Stimulated activated CD4-positive, alpha-beta T cell treated with anti-CD3 and anti-CD28 coated beads, Interleukin-4, amount 100 ng/mL, for 1 hour (primary cell): ENCODE measurements around the gene PYGM.
A peak's percentile ranks its signal among the peaks of the same experiment; 100 is the strongest.

Experiments
- DNase-seq: peaks from one replicate; pipeline ENCODE4 v3.0.0-alpha.2; 2020

PYGM gene

DNA sequence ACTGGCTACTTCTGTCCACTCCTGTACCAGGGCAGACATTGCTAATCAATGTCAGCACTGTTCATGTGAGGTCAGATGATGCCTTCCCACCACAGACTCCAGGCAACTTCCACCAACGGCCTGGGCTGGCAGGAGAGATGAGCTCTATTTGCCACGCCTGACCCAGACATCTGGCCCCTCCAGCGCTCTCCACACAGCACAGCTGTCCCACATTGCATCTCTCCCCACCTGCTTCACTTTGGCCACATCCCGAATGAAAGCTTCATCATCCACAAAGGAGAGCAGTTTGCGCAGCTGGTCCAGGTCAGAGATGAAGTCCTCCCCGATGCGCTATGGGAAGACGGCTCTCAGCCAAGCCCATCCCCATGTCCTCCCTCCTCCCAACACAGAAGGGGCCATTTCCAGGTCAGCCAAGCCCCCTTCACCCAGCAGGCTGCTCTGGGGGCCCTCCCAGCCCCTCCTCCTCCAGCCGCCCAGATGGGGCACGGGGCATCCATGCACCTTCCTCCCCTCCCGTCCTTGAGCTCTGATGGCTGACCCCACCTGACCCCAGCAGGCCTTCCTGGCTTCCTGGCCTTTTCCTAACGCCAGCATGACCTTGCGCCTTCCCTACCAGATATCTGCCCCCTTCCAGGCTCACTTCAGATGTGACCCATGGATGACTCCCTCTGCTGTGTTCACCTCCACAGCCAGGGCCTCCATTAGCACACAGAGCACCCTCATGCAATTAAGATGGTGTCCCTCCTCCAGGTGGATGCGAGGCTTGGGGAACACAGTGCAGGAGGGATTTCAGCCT lies 7.4 kb downstream of the PYGM start:
- no peak for DNase-seq

DNA sequence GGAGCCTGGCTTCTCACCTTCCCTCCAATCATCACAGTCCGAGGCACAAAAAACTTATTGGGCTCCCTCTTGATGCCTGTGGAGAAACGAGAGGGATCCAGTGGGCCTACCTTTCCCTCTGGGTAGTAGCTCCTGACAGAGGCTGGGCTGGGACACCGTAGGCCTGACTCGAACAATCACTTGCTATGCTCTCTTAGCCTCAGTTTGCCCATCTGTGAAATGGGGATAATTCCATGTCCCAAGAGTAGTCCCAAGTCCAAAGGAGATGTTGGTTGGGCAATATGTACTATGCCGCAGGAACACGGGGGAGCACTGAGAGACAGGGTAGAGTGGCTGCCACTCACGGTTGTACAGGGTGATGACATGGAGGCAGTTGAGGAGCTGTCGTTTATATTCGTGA lies 8.2 kb downstream of the PYGM start:
- no peak for DNase-seq

DNA sequence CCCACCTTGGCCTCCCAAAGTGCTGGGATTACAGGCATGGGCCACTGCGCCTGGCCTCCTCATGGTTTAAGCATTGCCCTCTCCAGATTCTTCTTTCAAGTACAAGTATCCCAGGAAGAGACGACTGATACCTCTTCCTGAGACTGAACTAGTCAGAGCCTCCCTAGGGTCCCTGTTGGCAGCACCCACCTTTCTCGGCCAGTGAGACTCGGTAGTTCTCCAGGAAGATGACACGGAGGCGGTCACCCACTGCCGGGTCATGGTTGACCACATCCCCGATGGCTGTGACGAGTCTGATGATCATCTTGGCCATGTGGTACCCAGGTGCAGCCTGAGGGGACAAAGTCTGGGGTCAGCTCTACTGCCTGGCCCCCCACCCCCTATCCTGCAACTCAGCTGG lies 8.6 kb downstream of the PYGM start:
- DNase-seq: no peak

DNA sequence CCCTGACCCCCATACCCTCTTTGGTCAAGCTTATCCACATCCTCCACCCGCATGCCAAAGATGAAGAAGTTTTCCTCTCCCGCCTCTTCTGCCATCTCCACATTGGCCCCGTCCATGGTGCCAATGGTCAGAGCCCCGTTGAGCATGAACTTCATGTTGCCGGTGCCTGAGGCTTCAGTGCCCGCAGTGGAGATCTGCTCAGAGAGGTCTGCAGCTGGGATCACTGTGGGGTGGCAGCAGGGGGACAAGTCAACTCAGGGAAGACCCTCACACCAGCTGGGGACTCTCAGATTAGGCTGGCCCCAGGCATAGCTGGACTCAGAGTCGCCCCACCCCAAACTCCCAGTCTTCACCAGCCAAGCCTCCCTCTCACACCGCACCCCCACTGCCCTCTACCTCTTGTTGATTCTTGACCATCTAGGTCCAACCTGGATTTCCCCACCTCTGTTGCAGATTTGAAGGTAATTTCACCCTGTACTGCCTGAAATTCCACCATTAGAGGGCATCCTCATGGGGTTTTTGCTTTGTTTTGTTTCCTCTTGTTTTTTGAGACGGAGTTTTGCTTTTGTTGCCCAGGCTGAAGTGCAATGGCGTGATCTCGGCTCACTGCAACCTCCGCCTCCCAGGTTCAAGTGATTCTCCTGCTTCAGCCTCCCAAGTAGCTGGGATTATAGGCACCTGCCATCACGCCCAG lies 9.3 kb downstream of the PYGM start:
- no peak for DNase-seq

DNA sequence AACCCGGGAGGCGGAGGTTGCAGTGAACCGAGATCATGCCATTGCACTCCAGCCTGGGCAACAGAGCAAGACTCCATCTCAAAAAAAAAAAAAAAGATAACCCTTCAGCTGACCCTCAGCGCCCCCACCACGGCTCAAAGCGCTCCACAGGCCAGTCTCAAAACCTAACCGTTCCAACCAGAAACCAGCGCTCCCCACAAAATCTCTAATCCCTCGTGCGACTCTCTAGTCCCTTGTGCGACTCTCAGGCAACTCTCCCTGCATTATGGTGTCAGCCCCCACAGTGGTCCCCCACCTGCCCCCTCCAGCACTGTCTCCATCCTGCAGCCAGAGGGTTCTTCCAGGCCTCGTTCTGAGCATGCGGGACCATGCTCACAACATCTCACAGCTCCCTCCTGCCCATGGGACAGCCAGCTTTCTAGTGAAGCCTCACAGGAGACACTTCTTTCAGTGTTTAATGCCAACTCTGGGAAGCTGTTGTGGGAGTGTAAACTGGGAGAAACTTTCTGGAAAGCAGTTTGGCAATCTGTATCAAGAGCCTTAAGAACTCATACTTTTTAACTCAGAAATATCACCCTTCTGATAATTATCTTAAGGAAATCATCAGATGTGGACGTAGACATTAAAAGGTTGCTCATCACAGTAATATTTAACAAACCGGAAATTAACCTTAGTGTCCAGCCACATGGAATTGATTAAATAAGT lies 11.7 kb downstream of the PYGM start:
- DNase-seq: no peak

DNA sequence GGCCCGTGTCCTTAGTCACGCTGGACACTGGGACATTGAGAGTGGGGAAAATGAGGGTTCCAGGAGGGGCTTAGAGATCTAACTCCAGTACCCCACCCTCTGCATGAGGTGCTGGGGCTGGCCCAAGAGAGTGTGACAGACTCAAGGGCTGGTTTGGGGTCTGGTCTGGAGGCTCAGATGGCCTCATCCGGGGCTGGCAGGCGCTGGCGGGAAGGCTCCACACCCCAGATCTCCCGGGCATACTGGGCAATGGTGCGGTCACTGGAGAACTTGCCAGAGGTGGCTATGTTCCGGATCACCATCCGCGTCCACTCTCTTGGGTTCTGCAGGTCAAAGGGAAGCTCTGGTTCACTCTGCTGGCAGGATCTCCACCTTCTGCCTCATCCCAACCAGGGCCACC lies 13.3 kb downstream of the PYGM start:
- no peak for DNase-seq

DNA sequence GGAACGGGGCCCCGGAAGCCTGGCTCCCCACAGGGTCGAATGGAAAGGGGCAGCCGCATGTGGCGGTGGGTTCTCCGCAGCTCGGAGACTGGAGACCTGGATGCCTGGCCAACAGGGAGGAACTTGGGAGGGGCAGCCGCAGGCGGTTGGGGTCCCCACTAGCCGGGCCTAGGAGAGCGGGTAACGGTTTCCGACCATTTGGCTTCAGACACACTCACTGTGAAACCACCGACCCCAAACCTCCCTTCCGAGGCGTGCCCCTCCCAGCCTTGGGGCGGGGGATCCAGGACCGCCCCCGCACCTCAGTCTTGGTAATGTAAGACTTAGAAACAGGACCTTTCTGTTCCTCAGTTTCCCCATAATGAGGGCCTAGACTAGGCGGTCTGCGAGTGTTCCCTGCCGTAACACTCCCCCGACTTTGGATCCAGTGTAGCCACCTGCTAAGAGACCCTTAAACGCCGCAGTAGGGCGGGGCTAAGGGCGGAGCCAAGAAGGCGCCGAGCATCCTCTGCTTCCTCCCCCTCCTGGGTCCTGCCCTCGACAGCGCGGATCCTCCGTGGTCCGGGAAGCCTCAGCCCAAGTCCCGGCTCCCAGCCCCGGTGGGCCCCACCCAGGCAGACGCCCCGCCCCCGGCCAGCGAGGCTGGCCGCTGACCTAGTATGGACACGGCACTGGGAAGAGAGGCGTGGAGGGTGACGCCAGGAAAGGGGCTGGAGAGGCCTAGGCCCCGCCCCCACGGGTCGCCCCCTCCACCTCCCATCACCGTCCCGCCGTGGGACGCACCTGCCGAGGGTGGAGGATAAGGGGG lies 14.0 kb downstream of the PYGM start:
- peak; percentile 67 for DNase-seq

DNA sequence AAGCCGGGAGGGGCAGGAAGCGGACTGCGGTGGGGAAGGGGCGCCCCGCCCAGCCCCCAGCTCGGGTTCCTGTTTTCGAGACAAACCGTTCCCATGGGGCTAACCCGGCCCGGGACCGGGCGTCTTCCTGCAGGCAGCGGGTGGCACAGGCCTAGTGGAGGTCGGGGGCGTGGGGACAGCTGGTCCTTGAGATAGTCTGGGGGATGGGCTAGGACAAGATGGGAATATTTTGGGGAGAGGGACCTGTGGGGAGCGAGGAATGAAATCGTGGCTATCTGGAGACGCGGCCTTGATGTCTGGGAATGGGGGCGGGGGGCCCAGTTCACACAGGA lies 14.6 kb downstream of the PYGM start:
- DNase-seq: peak; percentile 53

DNA sequence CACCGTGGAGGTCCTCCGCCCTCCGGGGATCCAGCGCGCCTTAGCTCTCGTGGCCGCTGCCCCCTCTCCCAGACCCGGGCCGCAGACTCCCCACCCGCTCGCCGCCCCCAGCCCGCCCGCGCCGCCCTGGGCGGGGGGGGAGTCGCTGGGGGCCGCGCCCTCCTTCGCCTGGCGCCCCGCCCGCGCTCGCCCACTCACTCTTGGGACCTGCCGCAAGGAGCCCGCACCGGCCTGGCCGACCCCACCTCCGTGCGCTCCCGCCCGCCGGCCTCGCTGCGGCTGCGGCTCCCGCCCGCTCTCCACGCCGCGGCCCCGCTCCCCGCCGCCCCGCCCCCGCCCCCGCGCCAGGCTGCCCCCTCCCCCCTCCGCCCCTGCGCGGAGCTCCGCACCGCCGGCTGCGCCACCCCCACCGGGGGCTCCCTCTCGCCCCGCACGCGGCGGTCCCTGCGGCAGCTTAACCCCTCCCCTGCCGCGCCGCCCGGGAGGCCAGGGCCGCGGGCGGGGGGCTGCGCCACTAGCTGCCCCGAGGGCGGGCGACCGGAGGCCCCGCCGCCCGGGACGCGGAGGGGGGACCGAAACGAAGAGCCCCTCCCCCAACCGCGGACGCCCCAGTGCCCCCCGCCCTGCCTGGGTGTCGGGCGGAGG lies 15.1 kb downstream of the PYGM start:
- no peak for DNase-seq

DNA sequence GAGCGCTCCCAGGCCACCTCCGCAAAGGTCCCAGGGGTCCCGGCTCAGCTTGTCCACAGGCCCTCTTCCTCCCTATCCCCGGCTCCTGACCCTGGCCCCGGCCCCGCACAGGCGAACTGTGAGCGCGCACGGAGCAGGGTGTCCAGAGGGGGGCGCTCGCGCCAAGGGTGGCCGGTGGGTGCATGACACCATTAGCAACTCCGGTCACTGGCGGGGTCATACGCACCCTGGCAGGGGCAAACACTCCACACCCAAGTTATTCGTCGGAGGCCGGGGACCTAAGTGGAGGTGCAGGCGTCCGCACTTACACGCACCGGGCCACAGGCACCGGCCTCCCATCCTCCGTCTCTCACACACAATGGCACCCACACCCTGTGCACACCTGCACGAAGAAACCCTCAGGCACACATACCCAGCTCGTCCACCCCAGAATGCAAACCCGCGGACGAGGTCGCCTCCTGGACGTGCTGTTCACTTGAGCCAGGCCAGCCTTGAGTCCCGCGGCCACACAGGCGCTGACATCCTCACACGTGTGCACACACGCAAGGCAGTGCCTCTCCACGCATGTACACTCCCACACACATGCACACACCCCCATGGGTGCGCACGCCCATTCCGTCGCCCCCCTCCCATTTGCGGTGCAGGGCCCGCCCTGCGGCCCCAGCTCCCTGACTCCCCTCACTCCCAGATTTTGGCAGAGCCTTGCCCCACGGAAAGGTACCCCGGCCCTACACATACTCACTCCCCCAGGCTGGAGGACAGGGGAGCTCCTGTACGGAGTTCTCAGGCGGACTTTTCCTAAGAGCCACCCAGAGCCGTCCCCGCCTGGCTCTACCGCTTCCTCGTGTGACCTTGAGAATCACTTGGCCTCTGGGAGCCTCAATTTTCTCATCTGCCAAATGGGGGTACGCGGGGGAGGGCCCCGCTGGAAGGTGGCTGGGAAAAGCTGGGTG lies 15.9 kb downstream of the PYGM start, which contains the start of gene RASGRP2:
Gene RASGRP2 (minus strand): TSS at position 552 of the 953 bp plus-strand sequence. CDS start 1,276 bp downstream, outside the sequence.
- peak; percentile 80 for DNase-seq

DNA sequence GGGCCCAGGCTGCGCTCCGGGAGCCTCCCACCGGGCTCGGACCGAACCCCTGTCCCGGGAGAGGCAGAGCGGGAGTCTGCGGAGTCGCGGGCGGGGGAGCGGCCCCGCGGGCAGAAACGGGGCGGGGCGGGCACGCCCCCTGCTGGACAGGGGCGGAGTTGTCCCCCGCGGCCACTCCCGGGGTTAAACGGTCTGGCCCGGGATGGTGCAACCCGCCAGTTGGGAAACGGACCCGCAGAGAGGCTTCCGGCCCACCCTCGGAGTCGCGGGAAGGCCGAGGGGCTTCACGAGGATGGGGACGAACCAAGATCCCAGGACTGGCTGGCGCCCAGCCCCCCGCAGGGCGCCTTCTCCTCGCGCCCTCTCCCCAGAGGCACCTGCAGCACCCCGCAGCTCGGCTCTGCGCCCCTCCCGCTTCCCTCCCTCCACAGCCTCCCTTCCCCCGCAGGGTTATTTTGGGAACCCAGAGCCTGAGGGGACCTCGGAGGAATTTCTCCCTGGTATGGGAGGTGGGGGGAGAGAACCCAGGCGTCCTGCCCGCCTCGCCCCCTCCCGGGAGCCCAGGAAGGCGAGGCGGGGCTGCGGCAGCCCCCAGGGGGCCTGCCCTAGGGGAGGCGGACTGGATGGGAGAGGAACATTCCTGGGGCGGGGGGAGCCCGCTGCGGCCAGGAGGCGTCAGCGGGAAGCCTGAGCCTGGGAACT lies 16.7 kb downstream of the PYGM start:
- DNase-seq: peak; percentile 78

DNA sequence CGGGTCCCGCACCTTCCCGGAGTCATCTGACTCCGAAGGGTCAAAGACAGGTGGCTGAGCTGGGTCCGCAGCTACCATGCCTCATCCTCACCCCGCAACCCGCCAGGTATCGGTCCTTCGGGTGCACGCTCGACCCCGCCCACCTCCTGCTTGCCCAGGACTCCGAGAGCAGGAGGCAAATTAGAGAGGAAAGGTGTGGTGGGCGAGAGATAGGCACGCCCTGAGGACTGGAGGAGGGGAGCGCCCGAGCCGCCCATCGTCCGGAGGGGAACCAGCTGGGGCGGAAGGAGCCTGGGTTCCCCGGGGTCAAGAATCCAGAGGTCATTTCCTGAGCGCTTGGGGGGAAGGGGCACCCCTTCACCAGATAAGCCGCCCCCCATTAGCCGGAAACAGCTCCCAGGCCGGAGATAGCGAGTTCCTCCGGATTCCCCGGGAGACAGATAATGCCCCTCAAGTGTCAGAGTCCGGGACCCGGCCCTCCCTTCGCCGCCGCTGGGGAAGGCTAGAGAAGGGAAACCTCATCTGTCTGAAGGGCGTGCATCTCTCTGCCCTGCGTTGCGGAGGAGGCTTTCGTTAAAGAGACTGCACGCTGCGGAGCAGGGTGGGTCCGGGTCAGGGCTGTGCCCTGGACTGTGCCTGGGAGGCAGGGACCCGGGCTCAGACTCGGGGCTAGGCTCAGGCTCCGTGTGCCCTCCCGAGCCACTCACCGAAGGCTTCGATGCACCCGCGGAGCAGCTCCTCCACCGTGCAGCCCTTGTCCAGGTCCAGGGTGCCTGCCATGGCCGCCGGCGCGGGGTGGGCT lies 17.5 kb downstream of the PYGM start:
- no peak for DNase-seq

DNA sequence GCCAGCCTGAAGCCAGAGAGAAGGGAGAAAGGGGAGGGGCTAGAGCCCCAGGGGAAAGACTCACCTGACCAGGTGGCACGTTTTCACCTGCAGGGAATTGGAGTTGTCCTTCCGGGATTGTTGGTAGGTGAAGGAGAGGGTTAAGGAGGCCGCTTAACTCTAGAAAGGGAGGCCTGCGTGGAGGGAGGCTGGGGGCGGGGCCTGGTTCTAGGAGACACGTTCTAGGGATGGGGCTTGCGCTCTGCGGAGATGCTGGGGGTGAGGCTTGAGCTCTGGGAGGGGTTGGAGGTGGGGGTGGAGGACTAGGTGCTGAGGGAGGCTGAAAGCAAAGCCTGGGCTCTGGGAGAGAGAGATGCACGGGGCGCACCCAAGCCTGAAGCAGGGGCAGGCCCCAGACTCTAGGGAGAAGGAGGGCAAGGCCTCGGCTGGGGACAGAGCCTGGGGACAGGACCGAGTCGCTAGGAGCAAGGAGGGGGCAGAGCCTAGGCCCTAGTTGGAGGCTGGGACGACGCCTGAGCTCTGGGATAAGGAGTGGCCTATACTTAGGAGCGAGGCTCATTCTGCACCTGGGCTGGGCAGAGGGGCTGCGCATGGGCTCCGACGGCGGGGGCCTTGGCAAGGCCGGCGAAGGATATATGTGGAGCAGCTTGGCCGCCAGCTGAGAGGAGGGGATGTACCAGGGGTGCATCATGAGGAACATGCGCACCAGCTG lies 18.2 kb downstream of the PYGM start:
- no peak for DNase-seq

DNA sequence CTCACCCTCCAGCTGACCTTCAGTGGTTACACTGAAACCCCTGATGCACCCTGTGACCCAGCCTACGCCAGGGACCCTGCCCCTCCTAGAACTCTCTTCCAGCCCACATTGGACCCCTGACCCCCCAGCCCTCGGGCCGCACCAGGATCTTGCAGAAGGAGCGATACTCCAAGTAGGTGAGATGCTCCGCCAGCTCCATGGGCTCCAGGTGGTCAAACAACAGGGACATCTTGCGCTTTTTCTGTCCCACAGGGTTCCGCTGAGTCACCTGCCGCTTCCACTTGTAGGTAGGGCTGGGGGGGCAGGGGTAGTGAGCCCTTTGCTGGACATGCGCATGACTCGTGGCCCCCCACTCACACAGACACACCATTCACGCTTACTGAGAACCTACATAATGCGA lies 19.9 kb downstream of the PYGM start:
- no peak for DNase-seq

DNA sequence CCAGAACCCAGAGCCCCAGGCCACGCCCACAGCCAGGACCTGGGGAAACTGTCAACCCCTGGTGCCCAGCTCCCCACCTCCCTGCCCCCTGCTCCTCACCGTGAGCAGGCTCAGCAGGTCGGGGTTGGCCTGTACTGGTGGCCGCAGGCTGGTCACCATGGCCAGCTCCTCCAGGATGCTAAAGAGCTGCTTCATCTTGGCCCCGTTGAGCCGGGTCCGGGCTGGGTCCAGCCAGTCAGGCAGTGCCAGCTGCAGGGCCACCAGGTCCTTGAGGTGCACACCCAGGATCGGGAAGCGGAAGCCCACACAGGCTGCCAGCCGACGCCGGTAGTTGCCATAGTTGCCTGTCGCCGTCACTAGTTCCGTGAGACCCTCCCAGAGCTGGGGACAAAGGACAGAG lies 23.1 kb downstream of the PYGM start:
- no peak for DNase-seq

DNA sequence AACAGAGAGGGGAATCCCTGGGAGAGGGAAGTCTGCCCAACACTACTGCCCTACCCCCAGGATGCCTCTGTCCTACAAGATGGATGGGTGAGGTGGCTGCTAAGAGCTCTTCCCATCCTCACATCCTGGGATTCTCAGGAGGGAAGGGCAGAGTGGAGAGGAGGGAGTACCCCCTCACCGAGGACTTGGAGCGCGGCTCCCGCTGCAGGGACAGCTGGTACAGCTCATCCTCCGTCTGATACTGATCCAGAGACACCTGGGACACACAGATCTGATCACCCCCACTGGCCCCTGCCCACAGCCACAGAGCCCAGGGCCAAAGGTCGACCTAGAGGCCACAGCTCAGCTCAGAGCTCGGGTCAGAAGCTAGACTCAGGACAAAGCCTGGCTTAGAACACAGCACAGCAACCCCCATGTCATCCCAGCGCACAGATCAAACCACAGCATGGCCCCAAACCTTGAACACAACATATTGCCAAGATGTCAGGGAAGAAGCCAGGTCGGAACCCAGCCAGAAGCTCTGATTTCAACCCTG lies 24.0 kb downstream of the PYGM start:
- DNase-seq: no peak

DNA sequence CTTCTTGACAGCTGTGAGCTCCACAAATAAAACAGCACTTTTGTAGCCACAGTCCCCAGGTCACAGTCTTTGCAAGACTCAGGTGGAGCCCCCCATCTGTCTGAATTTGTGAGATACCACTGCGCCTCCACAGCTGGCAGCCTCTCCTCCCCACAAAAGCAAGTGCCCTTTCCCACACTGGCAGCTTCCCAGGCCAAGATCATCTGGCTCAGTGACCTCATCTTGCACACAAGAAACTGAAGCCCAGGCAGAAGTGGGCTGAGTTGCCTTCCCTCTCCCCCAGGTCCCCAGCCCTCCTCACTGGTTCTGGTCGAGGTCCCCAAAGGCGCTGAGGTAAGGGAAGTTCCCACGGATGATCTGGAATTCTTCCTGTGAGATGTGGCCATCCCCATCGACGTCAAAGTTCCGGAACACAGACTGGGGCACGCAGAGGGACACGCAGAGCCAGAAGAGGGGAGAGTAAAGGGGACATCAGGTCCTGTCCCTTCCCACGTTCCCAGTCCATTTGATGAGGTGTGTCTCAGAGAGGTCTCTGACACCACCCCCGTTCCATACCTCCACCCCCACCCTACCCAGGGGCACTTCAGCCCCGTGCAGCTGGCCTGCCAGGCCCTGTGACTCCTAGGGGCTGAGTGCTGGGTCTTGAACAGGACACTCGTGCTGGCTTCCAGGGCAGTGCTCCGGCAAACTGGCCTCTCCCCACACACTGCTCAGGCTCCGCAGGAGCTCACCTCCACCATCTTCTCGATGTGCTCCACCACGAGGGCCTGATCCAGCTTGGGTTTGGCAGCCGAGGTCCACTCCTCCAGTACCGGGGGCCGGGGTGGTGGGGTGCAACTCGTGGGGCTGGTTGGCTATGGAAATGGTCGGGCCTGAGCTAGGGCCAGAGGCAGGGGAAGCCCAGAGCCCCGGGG lies 24.7 kb downstream of the PYGM start:
- no peak for DNase-seq

DNA sequence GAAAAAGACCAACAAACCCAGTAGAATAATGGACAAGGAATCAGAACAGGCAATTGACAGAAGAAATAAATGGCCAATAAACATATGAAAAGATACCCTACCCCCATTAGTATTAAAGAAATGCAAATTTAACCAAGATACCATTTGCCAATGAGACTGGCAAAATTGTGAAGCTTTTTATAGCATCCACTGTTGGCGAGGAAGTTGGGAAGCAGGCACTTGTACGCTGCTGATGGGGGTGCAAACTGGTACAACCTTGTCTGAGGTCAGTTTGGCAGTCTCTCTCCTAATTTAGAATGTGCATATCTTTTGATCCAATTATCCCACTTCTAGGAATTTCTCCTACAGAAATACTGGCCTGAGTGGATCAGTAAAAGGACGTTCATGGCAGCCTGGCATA lies 28.2 kb downstream of the PYGM start:
- no peak for DNase-seq
